Measurements from ENCODE around the gene HTT.

Gene HTT

GRCh38 chr4:3074078-3074845 is at the start of gene HTT, which contains the start of gene HTT-AS:
HTT (plus strand) TSS chr4:3074681; CDS start chr4:3074826, 145 bp downstream.
HTT-AS (minus strand) TSS chr4:3074538.
- DNase-seq = peak; percentile 98

GRCh38 chr4:3025881-3026280 is 48.6 kb upstream of the HTT start:
- DNase-seq = no peak

DNA sequence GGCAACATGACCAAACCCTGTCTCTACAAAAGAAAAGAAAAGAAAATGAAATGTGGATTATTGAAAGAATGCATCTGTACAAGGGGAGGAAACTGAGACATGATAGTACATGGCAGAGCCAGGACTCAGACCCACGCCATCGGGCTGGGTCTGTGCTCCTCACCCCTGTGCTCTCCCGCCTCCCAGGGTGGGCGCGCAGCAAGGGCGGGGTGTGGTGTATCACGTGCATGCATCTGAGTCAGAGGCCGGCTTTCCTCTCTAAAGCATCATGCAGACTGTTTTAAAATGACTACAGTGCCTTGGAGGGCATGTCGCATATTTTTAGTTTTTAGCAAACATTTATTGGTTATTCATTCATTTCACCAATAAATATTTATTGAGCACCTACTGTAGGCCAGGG is 47.9 kb upstream of the HTT start:
- no peak for DNase-seq

DNA sequence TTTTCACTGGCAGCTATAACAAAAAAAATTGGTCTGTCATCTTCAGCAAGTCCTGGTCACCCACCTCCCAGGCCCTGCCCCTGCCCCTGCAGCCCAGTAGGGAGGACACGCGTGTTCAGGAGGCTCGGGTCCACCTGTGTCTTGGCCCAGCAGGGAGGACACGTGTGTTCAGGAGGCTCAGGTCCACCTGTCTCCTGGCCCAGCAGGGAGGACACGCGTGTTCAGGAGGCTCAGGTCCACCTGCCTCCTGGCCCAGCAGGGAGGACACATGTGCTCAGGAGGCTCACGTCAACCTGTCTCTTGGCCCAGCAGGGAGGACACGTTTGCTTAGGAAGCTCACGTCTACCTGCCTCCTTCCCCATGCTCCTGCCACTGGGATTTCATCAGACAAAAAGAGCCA is 45.0 kb upstream of the HTT start:
- no peak for DNase-seq

DNA sequence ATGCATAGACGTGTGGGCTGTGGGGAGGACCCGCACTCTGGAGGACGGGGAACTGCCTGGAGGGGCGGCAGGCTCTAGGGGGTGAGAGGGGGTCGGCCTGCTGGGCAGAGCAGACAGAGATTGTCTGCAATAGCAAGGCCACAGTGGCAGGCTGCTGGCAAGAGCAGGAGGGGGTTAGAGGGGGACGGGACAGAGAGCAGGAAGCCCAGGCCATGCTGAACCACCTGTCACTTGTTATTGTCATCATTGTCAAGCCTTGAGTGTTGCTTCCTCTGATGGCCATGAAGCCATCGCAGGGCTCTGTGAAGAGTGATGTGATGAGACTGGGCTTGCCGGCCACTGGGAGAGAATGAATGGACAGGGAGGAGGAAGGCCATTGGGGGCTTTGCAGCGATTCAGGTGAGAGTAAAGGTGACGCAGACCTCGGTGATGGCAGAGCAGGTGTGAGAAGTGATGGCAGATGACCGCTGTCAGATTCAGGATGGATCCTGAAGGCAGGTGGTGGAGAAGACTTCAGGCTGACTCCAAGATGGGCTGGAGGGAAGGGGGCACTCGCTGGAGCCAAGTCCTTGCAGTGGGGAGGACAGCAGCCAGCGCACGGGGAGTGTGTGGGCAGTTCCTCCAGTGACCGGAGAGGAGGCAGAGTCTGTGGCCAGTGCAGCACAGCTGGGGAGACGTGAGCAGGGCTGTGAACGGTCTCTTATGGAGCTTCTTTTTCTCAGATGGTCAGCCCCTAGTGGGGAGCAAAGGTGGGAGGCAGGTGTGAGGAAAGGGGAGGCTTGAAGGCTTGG is 43.7 kb upstream of the HTT start:
- DNase-seq = no peak

- DNase-seq = no peak
Observed at GRCh38 chr4:3031357-3032082, 43.0 kb upstream of the HTT start.

GRCh38 chr4:3034231-3034630 is 40.2 kb upstream of the HTT start:
- DNase-seq = no peak

DNA sequence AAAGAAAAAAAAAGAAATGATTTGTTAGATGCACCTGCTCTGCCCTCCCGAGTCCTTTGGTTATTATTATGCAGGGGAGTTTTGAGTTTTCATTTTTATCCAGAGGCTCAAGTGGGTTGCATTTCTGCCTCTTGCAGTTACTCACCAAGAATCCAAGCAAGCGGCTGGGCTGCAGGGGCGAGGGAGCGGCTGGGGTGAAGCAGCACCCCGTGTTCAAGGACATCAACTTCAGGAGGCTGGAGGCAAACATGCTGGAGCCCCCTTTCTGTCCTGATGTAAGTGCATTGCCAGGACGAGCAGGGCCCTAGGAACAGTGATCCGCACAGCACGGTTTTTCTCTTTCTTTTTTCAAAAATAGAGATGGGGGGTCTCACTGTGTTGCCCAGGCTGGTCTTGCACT is 39.2 kb upstream of the HTT start:
- no peak for DNase-seq

GRCh38 chr4:3035674-3036073 is 38.8 kb upstream of the HTT start:
- no peak for DNase-seq

GRCh38 chr4:3036131-3036952 is 38.1 kb upstream of the HTT start:
- no peak for DNase-seq

GRCh38 chr4:3037957-3038461 is 36.5 kb upstream of the HTT start:
- DNase-seq = no peak

GRCh38 chr4:3039706-3040366 is 34.6 kb upstream of the HTT start:
- no peak for DNase-seq

DNA sequence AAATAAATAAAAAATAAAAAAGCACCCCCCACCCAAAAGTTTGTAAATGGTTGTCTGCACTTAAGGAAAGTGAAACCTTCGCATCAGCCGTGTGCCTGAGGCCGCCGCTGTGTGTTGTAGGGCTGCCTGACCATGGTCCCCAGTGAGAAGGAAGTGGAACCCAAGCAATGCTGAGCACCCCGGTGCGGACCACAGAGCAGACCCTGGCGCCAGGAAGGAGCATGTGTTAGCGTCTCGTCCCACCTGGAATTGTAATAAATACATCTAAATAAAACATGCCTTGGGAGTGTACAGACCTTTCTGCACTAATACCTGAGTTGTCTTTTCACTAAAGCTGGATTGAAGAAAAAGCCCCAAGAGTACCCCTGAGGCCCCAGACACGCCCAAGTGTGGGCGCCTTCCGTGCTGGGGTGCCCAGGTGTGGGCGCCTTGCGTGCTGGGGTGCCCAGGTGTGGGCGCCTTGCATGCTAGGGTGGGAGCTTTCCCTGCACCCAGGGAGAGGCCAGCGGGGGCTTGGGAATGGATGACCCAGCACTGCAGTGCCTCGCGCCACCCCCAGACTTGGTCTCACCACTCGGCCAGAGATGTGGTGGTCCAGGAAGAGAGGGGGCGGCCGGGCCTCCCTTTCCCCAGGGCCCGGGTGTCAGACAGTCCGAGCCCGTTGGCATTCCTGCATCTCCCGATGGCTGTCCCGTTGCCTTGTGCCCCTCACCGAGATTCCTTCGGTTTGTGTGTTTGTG is 33.9 kb upstream of the HTT start:
- DNase-seq = no peak

DNA sequence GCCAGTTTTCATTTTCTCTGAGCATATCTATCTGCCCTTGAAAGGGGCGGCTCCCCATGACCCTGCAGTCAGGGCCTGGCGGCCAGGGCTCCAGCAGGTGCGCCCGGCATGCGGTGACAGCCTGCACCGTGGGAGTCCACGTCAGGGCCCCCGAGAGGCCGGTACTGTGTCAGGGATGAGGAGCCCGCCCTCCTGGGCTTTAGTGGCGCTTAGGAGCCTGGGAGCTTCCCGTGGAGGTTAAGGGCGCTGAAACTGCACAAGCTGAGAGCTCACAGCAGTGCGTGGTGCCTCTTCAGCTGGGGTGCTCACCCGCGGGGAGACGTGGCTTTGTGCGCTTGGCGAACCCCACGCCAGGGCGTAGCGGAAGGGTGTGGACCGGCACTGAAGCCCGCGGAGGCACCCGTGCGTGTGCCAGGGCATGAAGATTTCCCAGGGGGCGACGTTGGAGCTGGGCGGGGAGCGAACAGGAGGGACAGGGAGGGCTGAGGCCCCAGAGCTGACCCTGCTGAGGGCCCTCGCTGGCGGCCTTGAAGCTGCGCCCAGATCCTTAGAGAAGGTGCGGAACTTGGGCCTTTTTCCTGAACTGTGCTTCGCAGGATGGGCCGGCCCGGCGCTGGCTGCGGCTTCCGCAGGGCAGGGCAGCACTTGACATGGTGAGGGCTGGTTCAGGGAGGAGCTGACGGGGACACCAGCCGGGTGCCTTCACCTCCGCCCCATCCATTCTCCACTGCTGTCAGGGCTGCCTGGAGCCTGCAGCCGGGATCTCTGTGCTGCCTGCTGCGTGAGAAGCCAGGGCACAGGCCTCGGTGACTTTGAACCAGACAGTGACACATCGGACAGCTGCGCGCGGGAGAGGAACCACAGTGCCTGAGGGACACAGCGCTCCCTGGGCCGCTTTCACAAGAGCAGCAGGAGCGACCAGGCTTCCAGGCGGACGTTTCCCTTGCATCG is 33.0 kb upstream of the HTT start:
- peak; percentile 29 for DNase-seq

DNA sequence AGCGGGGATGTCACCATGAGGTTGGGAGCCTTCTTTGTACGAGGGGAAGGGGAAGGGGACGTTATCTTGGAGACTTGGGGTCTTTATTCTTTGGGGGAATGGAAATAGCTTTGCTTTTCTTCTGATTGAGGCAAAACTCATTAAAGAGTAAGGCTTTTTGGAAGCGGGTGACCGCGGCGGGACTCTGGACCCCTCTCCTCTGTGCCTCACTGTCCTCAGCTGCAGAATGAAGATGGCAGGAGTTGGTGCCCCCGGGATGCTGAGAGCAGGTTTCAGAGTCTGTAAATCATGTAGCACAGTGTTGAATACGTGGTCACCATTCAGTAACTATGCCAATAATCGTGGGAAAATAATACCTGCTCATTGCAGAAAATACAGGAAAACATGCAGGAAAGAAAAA is 32.3 kb upstream of the HTT start:
- DNase-seq = no peak

- no peak for DNase-seq
Observed at GRCh38 chr4:3043282-3044020, 31.0 kb upstream of the HTT start.

DNA sequence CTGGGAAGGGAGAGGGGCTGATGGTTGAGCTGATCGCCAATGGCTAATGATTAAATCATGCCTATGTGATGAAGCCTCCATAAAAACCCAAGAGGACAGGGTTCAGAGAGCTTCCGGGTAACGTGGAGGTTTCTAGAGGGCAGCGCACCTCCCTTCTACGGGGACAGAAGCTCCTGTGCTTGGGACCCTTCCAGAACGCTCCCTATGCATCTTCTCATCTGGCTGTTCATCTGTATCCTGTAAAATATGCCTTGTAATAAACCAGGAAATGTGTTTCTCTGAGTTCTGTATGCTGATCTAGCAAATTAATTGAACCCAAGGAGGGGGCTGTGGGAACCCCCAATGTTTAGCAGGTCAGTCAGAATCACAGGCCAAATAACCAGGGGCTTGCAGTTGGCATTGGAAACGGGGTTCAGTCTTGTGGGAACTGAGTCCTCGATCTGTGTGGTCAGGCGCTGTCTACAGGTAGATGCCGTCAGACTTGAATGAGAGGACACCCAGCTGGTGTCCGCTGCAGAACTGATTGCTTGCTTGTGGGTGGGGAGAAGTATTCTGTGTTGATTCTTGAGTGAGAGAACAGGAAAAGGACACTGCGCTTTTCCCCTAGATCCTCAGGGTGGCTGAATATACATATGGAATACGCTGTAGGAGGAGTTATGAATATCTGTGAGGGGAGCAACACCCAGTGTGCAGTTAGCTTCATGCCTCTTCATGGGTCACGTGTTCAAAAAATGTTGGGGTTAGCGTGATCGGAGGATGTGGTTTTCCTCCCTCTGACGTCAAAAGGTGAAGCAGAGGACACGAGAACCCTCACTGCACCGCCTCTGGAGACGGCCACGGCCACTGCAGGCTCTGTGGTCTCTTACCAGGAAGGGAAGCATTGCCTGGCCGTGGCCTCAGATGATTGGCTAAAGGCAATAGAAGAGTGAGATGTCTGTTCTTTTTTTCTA is 29.3 kb upstream of the HTT start:
- peak; percentile 67 for DNase-seq

GRCh38 chr4:3046162-3046561 is 28.3 kb upstream of the HTT start:
- no peak for DNase-seq

Data from activated gamma-delta T cell treated with Interleukin-2 at 50 U/mL for 16 hours (primary cell).